OCI-LY1 (cell line): Measurements from ENCODE around the gene HNRNPA0.

Source experiments
- H2AFZ ChIP-seq: fragments of 200-600 bp; sonication (generic), shearing (Covaris generic); 2 replicates; pipeline ENCODE4 v1.6.0; 2014; ENCODE audit warnings: antibody characterized with exemption, mild to moderate bottlenecking, low read length
- H3F3A ChIP-seq: fragments of 200-600 bp; sonication (generic), shearing (Covaris generic); 2 replicates; pipeline ENCODE4 v1.6.0; 2014; ENCODE audit warnings: mild to moderate bottlenecking, antibody characterized with exemption, low read length, moderate library complexity; ENCODE audit not compliant: insufficient read depth
- H3K27ac ChIP-seq: fragments of 200-600 bp; sonication (generic); 2 replicates; pipeline ENCODE4 v1.5.1; 2014; ENCODE audit warnings: low read length, mixed run types, mild to moderate bottlenecking, low read depth; ENCODE audit not compliant: poor library complexity, severe bottlenecking
- H3K27me3 ChIP-seq: fragments of 200-600 bp; sonication (generic); 2 replicates; pipeline ENCODE4 v1.6.0; 2014; ENCODE audit warnings: antibody characterized with exemption, mild to moderate bottlenecking, low read length, moderate library complexity; ENCODE audit not compliant: insufficient read depth
- H3K36me3 ChIP-seq: fragments of 200-600 bp; sonication (generic); 2 replicates; pipeline ENCODE4 v1.6.1; 2014; ENCODE audit warnings: mild to moderate bottlenecking, antibody characterized with exemption, low read length, moderate library complexity, mixed read lengths; ENCODE audit not compliant: insufficient read depth
- H3K4me1 ChIP-seq: fragments of 200-600 bp; sonication (generic); 2 replicates; pipeline ENCODE4 v1.5.1; 2014; ENCODE audit warnings: mild to moderate bottlenecking, low read length, moderate library complexity; ENCODE audit not compliant: insufficient read depth, severe bottlenecking
- H3K4me2 ChIP-seq: fragments of 200-600 bp; sonication (generic), shearing (Covaris generic); 2 replicates; pipeline ENCODE4 v1.6.1; 2014; ENCODE audit warnings: low read length
- H3K4me3 ChIP-seq: fragments of 200-600 bp; sonication (generic); 2 replicates; pipeline ENCODE4 v1.5.1; 2014; ENCODE audit warnings: low read length, low read depth, mild to moderate bottlenecking, mixed read lengths; ENCODE audit not compliant: poor library complexity, severe bottlenecking
- H3K79me2 ChIP-seq: fragments of 200-600 bp; shearing (Covaris generic); 2 replicates; pipeline ENCODE4 v1.6.1; 2016; ENCODE audit warnings: mixed run types, low read length, mixed read lengths; ENCODE audit not compliant: insufficient read depth
- H3K9ac ChIP-seq: fragments of 200-600 bp; sonication (generic), shearing (Covaris generic); 2 replicates; pipeline ENCODE4 v1.6.1; 2014; ENCODE audit warnings: mild to moderate bottlenecking, low read length, mixed read lengths
- H3K9me2 ChIP-seq: fragments of 200-600 bp; sonication (generic), shearing (Covaris generic); 2 replicates; pipeline ENCODE4 v1.6.1; 2014; ENCODE audit warnings: low read depth, mild to moderate bottlenecking, low read length, mixed read lengths
- H3K9me3 ChIP-seq: fragments of 200-600 bp; shearing (Covaris generic); 2 replicates; pipeline ENCODE4 v1.6.1; 2014; ENCODE audit warnings: low read length, mixed read lengths
- H4K20me1 ChIP-seq: fragments of 200-600 bp; sonication (generic), shearing (Covaris generic); 2 replicates; pipeline ENCODE4 v1.6.0; 2016; ENCODE audit warnings: mild to moderate bottlenecking, low read length; ENCODE audit not compliant: insufficient read depth
- CTCF ChIP-seq: fragments of 200-600 bp; sonication (generic), shearing (Covaris generic); IDR thresholded peaks from 2 replicates; pipeline ENCODE4 v1.5.1; 2017; ENCODE audit warnings: mild to moderate bottlenecking, antibody characterized with exemption, low read length, moderate library complexity, mixed read lengths
- EZH2 ChIP-seq: fragments of 200-600 bp; sonication (generic), shearing (Covaris generic); IDR thresholded peaks from 2 replicates; pipeline ENCODE4 v1.8.0; 2017; ENCODE audit warnings: borderline replicate concordance, mixed run types, mild to moderate bottlenecking, antibody characterized with exemption, low read length, moderate library complexity, mixed read lengths

Gene HNRNPA0

GRCh38 chr5:137753691-137754187 is 424 bp downstream of the HNRNPA0 start:
- H3K27me3 ChIP-seq: no peaks in the 10 kb centered on the region
- TF ChIP-seq EZH2 (no peak), CTCF (no peak)
- H3K27ac ChIP-seq: peak overlapping the region; percentile 85
- no peaks in the 10 kb centered on the region for H3K9me2 ChIP-seq
- peak overlapping the region; percentile 82 for H3K4me2 ChIP-seq
- H3K9ac ChIP-seq: peak overlapping the region; percentile 100
- H3K79me2 ChIP-seq: peaks cover 30% of the 10 kb centered on the region
- peaks cover 32% of the 10 kb centered on the region for H3K4me1 ChIP-seq
- no peaks in the 10 kb centered on the region for H3K9me3 ChIP-seq
- no peak overlapping the region for H2AFZ ChIP-seq
- peaks cover 40% of the 10 kb centered on the region for H3K36me3 ChIP-seq
- H3F3A ChIP-seq: no peaks in the 10 kb centered on the region
- H4K20me1 ChIP-seq: peaks cover 5% of the 10 kb centered on the region
- peak overlapping the region; percentile 100 for H3K4me3 ChIP-seq

- H3K9me2 ChIP-seq: no peaks in the 10 kb centered on the region
- H3K79me2 ChIP-seq: peaks cover 30% of the 10 kb centered on the region
- H3F3A ChIP-seq: peaks cover 5% of the 10 kb centered on the region; the same call in 1 of the 2 replicates
- H2AFZ ChIP-seq: no peak overlapping the region
- H3K4me3 ChIP-seq: peak overlapping the region; percentile 100
- peaks cover 5% of the 10 kb centered on the region for H4K20me1 ChIP-seq
- no peak for TF ChIP-seq CTCF
- no peak for TF ChIP-seq EZH2
- peaks cover 32% of the 10 kb centered on the region for H3K4me1 ChIP-seq
- H3K27me3 ChIP-seq: no peaks in the 10 kb centered on the region
- H3K27ac ChIP-seq: peak overlapping the region; percentile 85
- peaks cover 40% of the 10 kb centered on the region for H3K36me3 ChIP-seq
- H3K9ac ChIP-seq: peak overlapping the region; percentile 100
- H3K4me2 ChIP-seq: peak overlapping the region; percentile 82
- H3K9me3 ChIP-seq: no peaks in the 10 kb centered on the region
Observed at GRCh38 chr5:137752905-137753690, 1.1 kb downstream of the HNRNPA0 start.

- no peaks in the 10 kb centered on the region for H3K27me3 ChIP-seq
- no peak overlapping the region for H3K27ac ChIP-seq
- H3K79me2 ChIP-seq: peaks cover 30% of the 10 kb centered on the region
- no peaks in the 10 kb centered on the region for H3K9me3 ChIP-seq
- peaks cover 5% of the 10 kb centered on the region for H4K20me1 ChIP-seq
- no peaks in the 10 kb centered on the region for H3K9me2 ChIP-seq
- H3K9ac ChIP-seq: peak overlapping the region; percentile 100
- peaks cover 6% of the 10 kb centered on the region; the same call in 1 of the 2 replicates for H3F3A ChIP-seq
- H3K4me2 ChIP-seq: peak overlapping the region; percentile 82
- no peak overlapping the region for H2AFZ ChIP-seq
- H3K4me1 ChIP-seq: peaks cover 32% of the 10 kb centered on the region
- TF ChIP-seq CTCF (peak; percentile 83), EZH2 (no peak)
- H3K36me3 ChIP-seq: peaks cover 40% of the 10 kb centered on the region
- peak overlapping the region; percentile 100 for H3K4me3 ChIP-seq
Observed at GRCh38 chr5:137751869-137752491, 2.2 kb downstream of the HNRNPA0 start.
